Trophoblast cell (in vitro differentiated cells and primary cell): ENCODE results near the gene FLNB.
A peak's percentile ranks its signal among the peaks of the same experiment; 100 is the strongest.
"Not testable (repeated sequence)": the region's sequence is repeated elsewhere in the genome, so short reads cannot be mapped to it uniquely, and the experiment has no call there.

Experiments
- DNase-seq, 2 donors: peaks; one replicate each; pipeline ENCODE4 v3.0.0-alpha.2; 2016
- H2AFZ ChIP-seq: 2 replicates; pipeline ENCODE4 v1.6.1; 2013; ENCODE audit warnings: low read length, moderate library complexity, mild to moderate bottlenecking; ENCODE audit not compliant: insufficient read depth, poor library complexity
- H2AK5ac ChIP-seq: 2 replicates; pipeline ENCODE4 v1.6.1; 2013; ENCODE audit warnings: mild to moderate bottlenecking, low read length
- H2BK120ac ChIP-seq: 2 replicates; pipeline ENCODE4 v1.6.1; 2013; ENCODE audit warnings: low read length, mild to moderate bottlenecking, moderate library complexity; ENCODE audit not compliant: insufficient read depth, poor library complexity
- H2BK12ac ChIP-seq: 2 replicates; pipeline ENCODE4 v1.6.1; 2013; ENCODE audit warnings: mild to moderate bottlenecking, low read length, moderate library complexity
- H2BK5ac ChIP-seq: 2 replicates; pipeline ENCODE4 v1.6.1; 2013; ENCODE audit warnings: low read length, low read depth, moderate library complexity, mild to moderate bottlenecking; ENCODE audit not compliant: poor library complexity
- H3K14ac ChIP-seq: 2 replicates; pipeline ENCODE4 v1.6.1; 2013; ENCODE audit warnings: mild to moderate bottlenecking, low read length
- H3K18ac ChIP-seq: 2 replicates; pipeline ENCODE4 v1.6.1; 2013; ENCODE audit warnings: mild to moderate bottlenecking, low read length
- H3K23ac ChIP-seq: 2 replicates; pipeline ENCODE4 v1.6.1; 2013; ENCODE audit warnings: low read length
- H3K27ac ChIP-seq: 2 replicates; pipeline ENCODE4 v1.5.1; 2013; ENCODE audit warnings: low read depth, mild to moderate bottlenecking, inconsistent platforms, low read length, moderate library complexity
- H3K27me3 ChIP-seq: 2 replicates; pipeline ENCODE4 v1.6.1; 2013; ENCODE audit warnings: inconsistent platforms, mild to moderate bottlenecking, low read length, moderate library complexity; ENCODE audit not compliant: insufficient read depth
- H3K36me3 ChIP-seq, 2 experiments: 1 replicate in 1 of 2; 2 replicates in 1 of 2; pipeline ENCODE4 v1.6.1; 2013; ENCODE audit warnings: low read length in 2 of 2, mild to moderate bottlenecking in 2 of 2, moderate library complexity in 1 of 2; ENCODE audit not compliant: insufficient read depth in 2 of 2, control insufficient read depth in 1 of 2
- H3K4ac ChIP-seq: 2 replicates; pipeline ENCODE4 v1.6.1; 2013; ENCODE audit warnings: low read depth, mild to moderate bottlenecking, low read length, moderate library complexity
- H3K4me1 ChIP-seq, 2 experiments: 1 replicate in 1 of 2; 2 replicates in 1 of 2; pipeline ENCODE4 v1.6.1; 2013; ENCODE audit warnings: low read length in 2 of 2, mild to moderate bottlenecking in 2 of 2, moderate library complexity in 1 of 2; ENCODE audit not compliant: insufficient read depth in 2 of 2, control insufficient read depth in 1 of 2
- H3K4me2 ChIP-seq: 2 replicates; pipeline ENCODE4 v1.6.1; 2013; ENCODE audit warnings: inconsistent platforms, mild to moderate bottlenecking, low read length, moderate library complexity
- H3K4me3 ChIP-seq: 2 replicates; pipeline ENCODE4 v1.5.1; 2013; ENCODE audit warnings: mild to moderate bottlenecking, low read depth, low read length, inconsistent platforms
- H3K79me1 ChIP-seq: one replicate; pipeline ENCODE4 v1.6.1; 2013; ENCODE audit warnings: low read length
- H3K79me2 ChIP-seq: 2 replicates; pipeline ENCODE4 v1.6.1; 2013; ENCODE audit warnings: low read length, mild to moderate bottlenecking; ENCODE audit not compliant: control insufficient read depth, insufficient read depth, poor library complexity
- H3K9ac ChIP-seq: 2 replicates; pipeline ENCODE4 v1.6.1; 2013; ENCODE audit warnings: mild to moderate bottlenecking, low read length
- H3K9me3 ChIP-seq: 2 replicates; pipeline ENCODE4 v1.6.1; 2013; ENCODE audit warnings: low read depth, mild to moderate bottlenecking, control low read depth, inconsistent platforms, low read length; ENCODE audit not compliant: insufficient read depth
- H4K12ac ChIP-seq: 2 replicates; pipeline ENCODE4 v1.6.1; 2013; ENCODE audit warnings: low read depth, mild to moderate bottlenecking, low read length, moderate library complexity
- H4K8ac ChIP-seq: 2 replicates; pipeline ENCODE4 v1.6.1; 2013; ENCODE audit warnings: low read depth, mild to moderate bottlenecking, low read length, moderate library complexity
- H4K91ac ChIP-seq: one replicate; pipeline ENCODE4 v1.6.1; 2013; ENCODE audit warnings: low read depth, mild to moderate bottlenecking, low read length, moderate library complexity
- WGBS: extraction: QIAGEN DNeasy Blood & Tissue Kit; methylation state at CpG from one replicate; pipeline ENCODE4 v1.1.7; 2013; ENCODE audit warnings: missing lambda C conversion rate; ENCODE audit not compliant: insufficient read length, insufficient coverage; ENCODE audit errors: extremely low coverage; 5-methylcytosine and 5-hydroxymethylcytosine counted together

The FLNB gene

DNA sequence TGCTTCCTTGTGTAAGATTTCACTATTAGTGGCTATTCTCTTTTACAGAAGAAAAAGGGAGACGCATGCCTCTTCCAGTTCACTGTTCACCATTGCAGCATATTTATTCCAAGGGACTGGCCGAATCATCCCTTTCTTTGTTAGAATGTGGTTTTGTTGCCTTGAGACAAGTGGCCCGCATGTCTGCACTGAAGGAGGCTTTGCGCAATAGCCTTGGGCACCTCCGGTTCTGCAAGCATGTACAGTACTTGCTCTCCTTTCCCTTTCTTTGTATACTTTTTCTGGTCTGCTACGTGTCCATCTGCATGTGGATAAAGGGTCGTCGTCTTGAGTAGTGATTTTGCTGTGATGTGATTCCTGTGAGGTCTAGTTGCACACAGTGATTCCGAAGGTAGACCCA, 43.0 kb downstream of the FLNB start:
- peak; percentile 96 to 99 for DNase-seq

DNA sequence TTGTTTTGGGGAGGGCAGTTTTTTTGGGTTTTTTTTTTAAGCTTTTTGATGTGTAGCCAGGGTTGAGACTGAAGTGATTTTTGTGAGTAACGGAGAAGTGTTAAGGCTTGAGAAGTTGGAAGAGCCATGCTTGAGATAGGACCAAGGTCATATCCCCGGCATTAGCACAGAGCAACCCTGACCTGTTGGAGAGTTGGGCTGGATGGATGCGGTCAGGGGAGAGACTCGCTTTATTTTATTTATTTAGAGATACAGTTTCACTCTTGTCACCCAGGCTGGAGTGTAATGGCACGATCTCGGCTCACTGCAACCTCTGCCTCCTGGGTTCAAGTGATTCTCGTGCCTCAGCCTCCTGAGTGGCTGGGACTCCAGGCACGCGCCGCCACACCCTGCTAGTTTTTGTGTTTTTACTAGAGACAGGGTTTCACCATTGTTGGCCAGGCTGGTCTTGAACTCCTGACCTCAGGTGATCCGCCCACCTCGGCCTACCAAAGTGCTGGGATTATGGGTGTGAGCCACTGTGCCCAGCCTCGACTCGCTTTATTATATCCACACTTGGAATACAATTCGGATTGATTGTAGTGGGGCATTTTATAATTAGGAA, 43.5 kb downstream of the FLNB start:
- Histone ChIP-seq H3K79me2 (peaks cover 24% of the 10 kb centered on the region), H4K91ac (peak overlapping the region; percentile 91), H3K4me2 (peak overlapping the region; percentile 33), H3K4me1 (peaks cover 34 to 44% of the 10 kb centered on the region in 2 experiments), H2AK5ac (peak overlapping the region; percentile 76), H2AFZ (peak overlapping the region; percentile 35), H3K14ac (peak overlapping the region; percentile 33), H2BK120ac (peak overlapping the region; percentile 91), H3K18ac (peak overlapping the region; percentile 61), H3K4ac (peak overlapping the region; percentile 73), H4K8ac (peak overlapping the region; percentile 17), H3K79me1 (peaks cover 35% of the 10 kb centered on the region), H2BK5ac (peak overlapping the region; percentile 75), H3K27ac (peak overlapping the region; percentile 96), H2BK12ac (peak overlapping the region; percentile 97)
- H3K9me3 ChIP-seq, H3K9ac ChIP-seq, H3K27me3 ChIP-seq, H4K12ac ChIP-seq, H3K23ac ChIP-seq, H3K4me3 ChIP-seq, H3K36me3 ChIP-seq: not testable (repeated sequence)
- DNase-seq = peak in 1 of 2 donors; percentile 40
- WGBS = no CpG with 5 or more reads among the region's 15 CpGs

More for the DNA sequence above, 43.0 kb downstream of the FLNB start:
- Histone ChIP-seq H2BK5ac (peak overlapping the region; percentile 79), H3K14ac (peak overlapping the region; percentile 62), H2BK120ac (peak overlapping the region; percentile 99), H3K4me3 (no peak overlapping the region), H3K36me3 (no peaks in the 10 kb centered on the region), H3K4ac (peak overlapping the region; percentile 98), H4K12ac (no peak overlapping the region), H3K79me2 (peaks cover 24% of the 10 kb centered on the region), H3K9ac (no peak overlapping the region), H3K4me2 (peak overlapping the region; percentile 33), H3K27ac (peak overlapping the region; percentile 96), H4K8ac (peak overlapping the region; percentile 73), H3K9me3 (no peaks in the 10 kb centered on the region), H2BK12ac (peak overlapping the region; percentile 99), H3K4me1 (peaks cover 34 to 44% of the 10 kb centered on the region in 2 experiments), H3K79me1 (peaks cover 35% of the 10 kb centered on the region), H3K27me3 (no peaks in the 10 kb centered on the region), H2AFZ (no peak overlapping the region), H3K23ac (no peak overlapping the region), H2AK5ac (no peak overlapping the region), H3K18ac (peak overlapping the region; percentile 94), H4K91ac (peak overlapping the region; percentile 91)
- no CpG with 5 or more reads among the region's 9 CpGs for whole genome bisulfite sequencing

DNA sequence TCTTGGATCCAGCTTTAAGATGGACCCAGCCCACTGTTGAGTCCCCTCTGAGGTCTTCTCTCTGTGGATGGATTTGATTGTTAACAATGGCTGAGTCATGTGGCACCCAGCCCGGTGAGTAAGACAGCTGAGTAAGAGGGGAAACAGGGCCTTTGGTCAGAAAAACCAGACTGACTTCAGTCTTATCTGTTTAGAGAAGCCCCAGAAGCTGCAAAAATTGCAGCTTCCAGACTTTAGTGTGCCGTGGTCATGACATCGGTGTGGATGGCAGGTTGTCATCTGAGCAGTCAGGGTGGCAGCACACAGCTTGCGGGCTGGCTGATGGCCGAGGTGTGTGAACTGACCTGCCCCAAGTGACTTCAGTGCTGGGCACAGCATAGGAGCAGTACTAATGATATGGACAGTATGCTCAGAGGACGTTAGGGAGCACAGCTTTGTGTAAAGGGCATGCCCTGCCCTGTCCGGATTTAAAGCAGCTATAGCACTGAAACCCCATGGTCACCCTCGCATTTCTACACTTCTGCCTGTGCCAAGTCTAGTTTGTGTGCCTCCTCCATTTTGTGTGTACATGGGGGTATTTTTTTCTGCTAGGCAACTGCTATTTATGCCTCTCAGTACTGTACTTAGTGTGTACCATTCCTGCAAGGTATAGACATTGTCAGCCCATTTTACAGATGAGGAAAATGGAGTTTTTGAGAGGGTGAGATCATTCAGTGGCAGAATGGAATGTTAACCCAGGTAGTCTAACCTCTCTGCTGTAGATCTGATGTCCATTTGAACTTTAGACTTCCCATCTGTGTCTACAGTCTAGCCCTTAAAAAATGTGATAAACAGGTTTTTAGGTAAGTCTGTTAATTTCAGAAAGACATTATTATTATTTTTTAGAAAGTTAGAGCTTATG, 44.4 kb downstream of the FLNB start:
- no peak overlapping the region for H3K23ac ChIP-seq
- peak overlapping the region; percentile 63 for H4K8ac ChIP-seq
- H3K27me3 ChIP-seq = no peaks in the 10 kb centered on the region
- DNase-seq = peak; percentile 93 to 94
- H2BK12ac ChIP-seq = peak overlapping the region; percentile 37
- no peak overlapping the region for H2AK5ac ChIP-seq
- H3K14ac ChIP-seq = peak overlapping the region; percentile 41
- peak overlapping the region; percentile 1 for H3K4ac ChIP-seq
- H3K36me3 ChIP-seq = peaks cover 3% of the 10 kb centered on the region in 2 experiments
- H3K4me1 ChIP-seq = peaks cover 34 to 42% of the 10 kb centered on the region in 2 experiments
- H4K91ac ChIP-seq = peak overlapping the region; percentile 67
- H3K9me3 ChIP-seq = no peaks in the 10 kb centered on the region
- no peak overlapping the region for H4K12ac ChIP-seq
- H3K18ac ChIP-seq = peak overlapping the region; percentile 73
- H3K4me3 ChIP-seq = no peak overlapping the region
- H3K79me2 ChIP-seq = peaks cover 24% of the 10 kb centered on the region
- H3K4me2 ChIP-seq = peak overlapping the region; percentile 32
- H3K79me1 ChIP-seq = peaks cover 35% of the 10 kb centered on the region
- peak overlapping the region; percentile 96 for H3K27ac ChIP-seq
- peak overlapping the region; percentile 56 for H2BK120ac ChIP-seq
- no peak overlapping the region for H2AFZ ChIP-seq
- H3K9ac ChIP-seq = no peak overlapping the region
- H2BK5ac ChIP-seq = peak overlapping the region; percentile 39
- WGBS = no CpG with 5 or more reads among the region's 8 CpGs

DNA sequence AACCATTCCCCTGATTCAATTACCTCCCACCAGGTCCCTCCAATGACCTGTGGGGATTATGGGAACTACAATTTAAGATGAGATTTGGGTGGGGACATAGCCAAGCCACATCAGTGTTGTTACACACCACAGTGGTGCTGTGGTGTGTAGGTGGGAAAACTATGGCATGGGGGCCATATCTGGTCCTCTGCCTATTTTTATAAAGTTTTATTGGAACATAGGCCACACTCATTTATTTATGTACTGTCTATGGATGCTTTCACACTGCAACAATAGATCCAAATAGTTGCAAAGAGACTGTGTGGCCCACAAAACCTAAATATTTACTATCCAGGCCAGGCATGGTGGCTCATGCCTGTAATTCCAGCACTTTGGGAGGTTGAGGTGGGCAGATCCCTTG, 46.4 kb downstream of the FLNB start:
- H3K4me1 ChIP-seq = peaks cover 31 to 38% of the 10 kb centered on the region in 2 experiments
- H3K4ac ChIP-seq = peak overlapping the region; percentile 71
- H3K79me1 ChIP-seq = peaks cover 31% of the 10 kb centered on the region
- H4K91ac ChIP-seq = no peak overlapping the region
- no peak overlapping the region for H4K12ac ChIP-seq
- no peak overlapping the region for H2AFZ ChIP-seq
- H3K79me2 ChIP-seq = peaks cover 22% of the 10 kb centered on the region
- H3K14ac ChIP-seq = no peak overlapping the region
- no peak overlapping the region for H2BK5ac ChIP-seq
- no peak overlapping the region for H3K4me2 ChIP-seq
- H3K18ac ChIP-seq = no peak overlapping the region
- no peaks in the 10 kb centered on the region for H3K9me3 ChIP-seq
- H2BK120ac ChIP-seq = no peak overlapping the region
- no peak overlapping the region for H3K4me3 ChIP-seq
- H4K8ac ChIP-seq = no peak overlapping the region
- H2BK12ac ChIP-seq = no peak overlapping the region
- H2AK5ac ChIP-seq = no peak overlapping the region
- H3K23ac ChIP-seq = no peak overlapping the region
- no peak overlapping the region for H3K27ac ChIP-seq
- H3K27me3 ChIP-seq = no peaks in the 10 kb centered on the region
- peaks cover 3% of the 10 kb centered on the region in 2 experiments for H3K36me3 ChIP-seq
- H3K9ac ChIP-seq = no peak overlapping the region
- no peak for DNase-seq
